ENCODE results near the gene ALX3. TPM values are rescaled to one million over a fixed set of nuclear protein-coding genes. Genes with fewer than 3 reads are reported as not detected.
A peak's percentile ranks its signal among the peaks of the same experiment; 100 is the strongest.

ALX3 gene
- total RNA-seq, 1 experiment from 2014 or later = 0.15 TPM

DNA sequence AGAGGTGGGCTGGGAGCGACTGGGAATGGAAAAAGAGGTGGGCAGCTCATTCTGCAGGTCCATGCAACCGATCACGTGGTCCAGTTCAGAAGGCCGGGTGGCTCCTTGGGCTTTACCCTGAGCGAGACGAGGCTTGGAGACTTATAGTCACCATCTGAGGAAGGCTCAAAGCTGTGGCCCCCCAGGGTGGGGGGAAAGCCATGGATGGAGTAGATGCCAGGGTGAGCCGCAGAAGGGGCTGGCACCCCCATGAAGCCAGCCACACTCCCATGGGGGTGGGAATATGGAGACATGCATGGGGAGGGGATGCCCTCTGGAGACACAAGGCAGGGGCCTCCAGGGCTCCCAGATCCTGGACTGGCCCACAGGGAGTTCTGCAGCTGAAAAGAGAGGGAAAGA is 9.8 kb downstream of the ALX3 start:
- Mint-ChIP-seq H3K4me3 (no peak overlapping the region), H3K36me3 (peaks cover 31% of the 10 kb centered on the region), H3K27me3 (ENCODE audit: low read depth) (peaks cover 17% of the 10 kb centered on the region), H3K27ac (no peak overlapping the region), H3K4me1 (no peaks in the 10 kb centered on the region), H3K9me3 (no peaks in the 10 kb centered on the region)
- ChIA-PET CTCF (interaction anchor here (0.6 to 4.4 kb wide), 40 partner anchors 9 to 435 kb away, joined by 3 to 42 read pairs (median 4); partner anchors contain the start of genes AHCYL1, ALX3, SLC6A17 and STRIP1), POLR2A (interaction anchor here (0.7 to 1.2 kb wide), 2 partner anchors 26 to 27 kb away, joined by 3 to 4 read pairs; partner anchors contain the start of gene STRIP1)
- DNase-seq (ENCODE audit: low spot score) (no peak), ATAC-seq (no peak)
- TF ChIP-seq, protein P1, sequence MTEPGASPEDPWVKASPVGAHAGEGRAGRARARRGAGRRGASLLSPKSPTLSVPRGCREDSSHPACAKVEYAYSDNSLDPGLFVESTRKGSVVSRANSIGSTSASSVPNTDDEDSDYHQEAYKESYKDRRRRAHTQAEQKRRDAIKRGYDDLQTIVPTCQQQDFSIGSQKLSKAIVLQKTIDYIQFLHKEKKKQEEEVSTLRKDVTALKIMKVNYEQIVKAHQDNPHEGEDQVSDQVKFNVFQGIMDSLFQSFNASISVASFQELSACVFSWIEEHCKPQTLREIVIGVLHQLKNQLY (CRISPR knock-in tag; IDR thresholded peaks at IDR 0.05) = no peak
- TF ChIP-seq ZNF317 (CRISPR knock-in tag; IDR thresholded peaks at IDR 0.05; ENCODE audit: borderline replicate concordance, low read depth) (no peak), IRF2 (CRISPR knock-in tag; IDR thresholded peaks at IDR 0.05; ENCODE audit: borderline replicate concordance, low read depth) (no peak), PRRX2 (CRISPR knock-in tag; IDR thresholded peaks at IDR 0.05) (no peak), ZNF121 (CRISPR knock-in tag; IDR thresholded peaks at IDR 0.05) (no peak), GRHL2 (CRISPR knock-in tag; IDR thresholded peaks at IDR 0.05; ENCODE audit: insufficient replicate concordance, severe bottlenecking) (no peak)
- TF ChIP-seq, protein P2, sequence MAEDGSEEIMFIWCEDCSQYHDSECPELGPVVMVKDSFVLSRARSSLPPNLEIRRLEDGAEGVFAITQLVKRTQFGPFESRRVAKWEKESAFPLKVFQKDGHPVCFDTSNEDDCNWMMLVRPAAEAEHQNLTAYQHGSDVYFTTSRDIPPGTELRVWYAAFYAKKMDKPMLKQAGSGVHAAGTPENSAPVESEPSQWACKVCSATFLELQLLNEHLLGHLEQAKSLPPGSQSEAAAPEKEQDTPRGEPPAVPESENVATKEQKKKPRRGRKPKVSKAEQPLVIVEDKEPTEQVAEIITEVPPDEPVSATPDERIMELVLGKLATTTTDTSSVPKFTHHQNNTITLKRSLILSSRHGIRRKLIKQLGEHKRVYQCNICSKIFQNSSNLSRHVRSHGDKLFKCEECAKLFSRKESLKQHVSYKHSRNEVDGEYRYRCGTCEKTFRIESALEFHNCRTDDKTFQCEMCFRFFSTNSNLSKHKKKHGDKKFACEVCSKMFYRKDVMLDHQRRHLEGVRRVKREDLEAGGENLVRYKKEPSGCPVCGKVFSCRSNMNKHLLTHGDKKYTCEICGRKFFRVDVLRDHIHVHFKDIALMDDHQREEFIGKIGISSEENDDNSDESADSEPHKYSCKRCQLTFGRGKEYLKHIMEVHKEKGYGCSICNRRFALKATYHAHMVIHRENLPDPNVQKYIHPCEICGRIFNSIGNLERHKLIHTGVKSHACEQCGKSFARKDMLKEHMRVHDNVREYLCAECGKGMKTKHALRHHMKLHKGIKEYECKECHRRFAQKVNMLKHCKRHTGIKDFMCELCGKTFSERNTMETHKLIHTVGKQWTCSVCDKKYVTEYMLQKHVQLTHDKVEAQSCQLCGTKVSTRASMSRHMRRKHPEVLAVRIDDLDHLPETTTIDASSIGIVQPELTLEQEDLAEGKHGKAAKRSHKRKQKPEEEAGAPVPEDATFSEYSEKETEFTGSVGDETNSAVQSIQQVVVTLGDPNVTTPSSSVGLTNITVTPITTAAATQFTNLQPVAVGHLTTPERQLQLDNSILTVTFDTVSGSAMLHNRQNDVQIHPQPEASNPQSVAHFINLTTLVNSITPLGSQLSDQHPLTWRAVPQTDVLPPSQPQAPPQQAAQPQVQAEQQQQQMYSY (CRISPR knock-in tag; IDR thresholded peaks at IDR 0.05) = no peak

DNA sequence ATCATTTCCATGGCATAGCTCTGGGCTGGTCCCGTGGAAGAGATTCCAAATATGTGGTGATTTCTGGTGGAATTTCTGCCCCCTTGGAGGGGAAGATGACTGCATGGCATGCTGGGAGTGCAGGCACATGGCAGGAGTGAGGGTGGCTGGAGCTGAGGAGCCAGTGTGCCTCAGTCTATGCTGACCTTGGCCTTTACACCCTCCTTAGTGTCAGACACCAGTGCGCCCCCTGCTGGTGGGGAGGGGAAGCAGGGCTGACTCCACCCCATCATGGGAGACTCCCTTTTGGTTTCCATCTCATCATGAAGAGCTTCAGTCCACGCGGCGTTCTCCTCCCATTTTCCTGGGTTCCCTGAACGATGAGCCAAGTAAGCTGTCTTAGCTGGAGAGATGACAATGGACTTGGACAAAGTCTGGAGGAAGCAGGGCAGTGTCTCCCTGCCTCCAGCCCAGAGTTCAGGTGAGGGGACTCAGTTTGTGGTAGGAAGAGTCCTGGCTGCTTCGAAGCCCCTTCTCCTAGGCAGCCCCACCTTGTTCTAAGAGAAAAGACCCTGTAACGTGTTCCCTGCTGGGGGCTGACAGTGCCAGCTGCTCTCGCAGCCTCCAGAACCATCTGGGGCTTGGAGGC is 10.3 kb downstream of the ALX3 start:
- peaks cover 12% of the 10 kb centered on the region for H3K27me3 Mint-ChIP-seq (ENCODE audit: low read depth)
- ATAC-seq = peak; percentile 87
- H3K9me3 Mint-ChIP-seq = no peaks in the 10 kb centered on the region
- DNase-seq (ENCODE audit: low spot score) = peak; percentile 81
- ChIA-PET POLR2A (interaction anchor here (0.7 to 1.2 kb wide), 2 partner anchors 26 to 28 kb away, joined by 3 to 4 read pairs; partner anchors contain the start of gene STRIP1), CTCF (interaction anchor here (0.6 to 4.4 kb wide), 46 partner anchors 9 to 436 kb away, joined by 3 to 42 read pairs (median 4); partner anchors contain the start of genes AHCYL1, ALX3, SLC6A17 and STRIP1)
- H3K4me1 Mint-ChIP-seq = no peaks in the 10 kb centered on the region
- peaks cover 36% of the 10 kb centered on the region for H3K36me3 Mint-ChIP-seq
- H3K4me3 Mint-ChIP-seq = no peak overlapping the region
- TF ChIP-seq GTF2I (CRISPR knock-in tag; conservative IDR thresholded peaks at IDR 0.05) = no peak
- TF ChIP-seq, protein P3, sequence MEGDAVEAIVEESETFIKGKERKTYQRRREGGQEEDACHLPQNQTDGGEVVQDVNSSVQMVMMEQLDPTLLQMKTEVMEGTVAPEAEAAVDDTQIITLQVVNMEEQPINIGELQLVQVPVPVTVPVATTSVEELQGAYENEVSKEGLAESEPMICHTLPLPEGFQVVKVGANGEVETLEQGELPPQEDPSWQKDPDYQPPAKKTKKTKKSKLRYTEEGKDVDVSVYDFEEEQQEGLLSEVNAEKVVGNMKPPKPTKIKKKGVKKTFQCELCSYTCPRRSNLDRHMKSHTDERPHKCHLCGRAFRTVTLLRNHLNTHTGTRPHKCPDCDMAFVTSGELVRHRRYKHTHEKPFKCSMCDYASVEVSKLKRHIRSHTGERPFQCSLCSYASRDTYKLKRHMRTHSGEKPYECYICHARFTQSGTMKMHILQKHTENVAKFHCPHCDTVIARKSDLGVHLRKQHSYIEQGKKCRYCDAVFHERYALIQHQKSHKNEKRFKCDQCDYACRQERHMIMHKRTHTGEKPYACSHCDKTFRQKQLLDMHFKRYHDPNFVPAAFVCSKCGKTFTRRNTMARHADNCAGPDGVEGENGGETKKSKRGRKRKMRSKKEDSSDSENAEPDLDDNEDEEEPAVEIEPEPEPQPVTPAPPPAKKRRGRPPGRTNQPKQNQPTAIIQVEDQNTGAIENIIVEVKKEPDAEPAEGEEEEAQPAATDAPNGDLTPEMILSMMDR (IDR thresholded peaks at IDR 0.05) = peak; percentile 96
- H3K27ac Mint-ChIP-seq = no peak overlapping the region

DNA sequence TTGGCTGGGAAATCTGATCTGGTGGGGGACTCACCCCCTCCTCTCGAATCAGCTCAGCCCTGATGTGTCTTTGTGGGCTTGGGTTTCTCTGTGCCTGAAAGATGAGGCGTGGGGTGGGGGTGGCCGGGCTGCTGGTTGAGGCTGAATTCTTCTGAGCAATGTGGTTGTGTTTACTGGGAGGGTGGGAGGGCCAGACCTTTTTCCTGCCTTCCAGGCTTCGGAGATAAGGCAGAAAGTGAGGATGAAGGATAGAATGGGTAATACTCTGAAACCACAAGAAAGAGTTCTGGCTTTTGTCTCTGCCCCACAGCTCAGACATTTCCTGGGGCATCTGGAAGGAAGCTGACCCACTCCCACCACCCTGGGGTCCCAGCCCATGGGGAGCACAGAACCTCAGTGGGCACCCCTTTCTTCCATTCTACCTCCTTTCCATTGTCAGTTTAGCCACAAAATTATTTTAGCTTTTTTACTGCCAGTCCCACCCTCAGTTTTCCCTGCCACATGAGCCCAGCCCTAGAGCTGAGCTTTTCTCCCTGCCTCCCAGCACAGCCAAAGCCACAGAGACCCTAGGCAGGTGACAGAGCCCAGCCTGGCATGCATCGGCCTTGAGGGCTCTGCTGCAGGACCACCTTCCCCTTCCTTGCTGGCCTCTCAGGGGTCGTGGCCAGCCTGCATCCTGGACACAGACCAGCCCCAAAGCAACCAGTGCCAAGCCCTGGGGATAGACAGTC is 11.2 kb downstream of the ALX3 start:
- no peak for DNase-seq (ENCODE audit: low spot score)
- H3K27me3 Mint-ChIP-seq (ENCODE audit: low read depth) = peaks cover 4% of the 10 kb centered on the region
- H3K9me3 Mint-ChIP-seq = no peaks in the 10 kb centered on the region
- ChIA-PET CTCF (interaction anchor here (0.6 to 4.4 kb wide), 36 partner anchors 8 to 437 kb away, joined by 3 to 42 read pairs (median 6); partner anchors contain the start of genes ALX3, SLC6A17, STRIP1 and UBL4B), POLR2A (interaction anchor here (1.2 kb wide), 1 partner anchor 25 kb away, joined by 4 read pairs; the partner anchor contains the start of gene STRIP1)
- H3K4me1 Mint-ChIP-seq = no peaks in the 10 kb centered on the region
- H3K27ac Mint-ChIP-seq = no peak overlapping the region
- no peak overlapping the region for H3K4me3 Mint-ChIP-seq
- H3K36me3 Mint-ChIP-seq = peaks cover 37% of the 10 kb centered on the region
- ATAC-seq = no peak
- TF ChIP-seq, protein P4, sequence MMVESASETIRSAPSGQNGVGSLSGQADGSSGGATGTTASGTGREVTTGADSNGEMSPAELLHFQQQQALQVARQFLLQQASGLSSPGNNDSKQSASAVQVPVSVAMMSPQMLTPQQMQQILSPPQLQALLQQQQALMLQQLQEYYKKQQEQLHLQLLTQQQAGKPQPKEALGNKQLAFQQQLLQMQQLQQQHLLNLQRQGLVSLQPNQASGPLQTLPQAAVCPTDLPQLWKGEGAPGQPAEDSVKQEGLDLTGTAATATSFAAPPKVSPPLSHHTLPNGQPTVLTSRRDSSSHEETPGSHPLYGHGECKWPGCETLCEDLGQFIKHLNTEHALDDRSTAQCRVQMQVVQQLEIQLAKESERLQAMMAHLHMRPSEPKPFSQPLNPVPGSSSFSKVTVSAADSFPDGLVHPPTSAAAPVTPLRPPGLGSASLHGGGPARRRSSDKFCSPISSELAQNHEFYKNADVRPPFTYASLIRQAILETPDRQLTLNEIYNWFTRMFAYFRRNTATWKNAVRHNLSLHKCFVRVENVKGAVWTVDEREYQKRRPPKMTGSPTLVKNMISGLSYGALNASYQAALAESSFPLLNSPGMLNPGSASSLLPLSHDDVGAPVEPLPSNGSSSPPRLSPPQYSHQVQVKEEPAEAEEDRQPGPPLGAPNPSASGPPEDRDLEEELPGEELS (CRISPR knock-in tag; IDR thresholded peaks at IDR 0.05) = no peak
- TF ChIP-seq SP1 (CRISPR knock-in tag; conservative IDR thresholded peaks at IDR 0.05) = no peak
- TF ChIP-seq, protein P5, sequence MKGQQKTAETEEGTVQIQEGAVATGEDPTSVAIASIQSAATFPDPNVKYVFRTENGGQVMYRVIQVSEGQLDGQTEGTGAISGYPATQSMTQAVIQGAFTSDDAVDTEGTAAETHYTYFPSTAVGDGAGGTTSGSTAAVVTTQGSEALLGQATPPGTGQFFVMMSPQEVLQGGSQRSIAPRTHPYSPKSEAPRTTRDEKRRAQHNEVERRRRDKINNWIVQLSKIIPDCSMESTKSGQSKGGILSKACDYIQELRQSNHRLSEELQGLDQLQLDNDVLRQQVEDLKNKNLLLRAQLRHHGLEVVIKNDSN (CRISPR knock-in tag; IDR thresholded peaks at IDR 0.05) = no peak
- TF ChIP-seq, protein P6, sequence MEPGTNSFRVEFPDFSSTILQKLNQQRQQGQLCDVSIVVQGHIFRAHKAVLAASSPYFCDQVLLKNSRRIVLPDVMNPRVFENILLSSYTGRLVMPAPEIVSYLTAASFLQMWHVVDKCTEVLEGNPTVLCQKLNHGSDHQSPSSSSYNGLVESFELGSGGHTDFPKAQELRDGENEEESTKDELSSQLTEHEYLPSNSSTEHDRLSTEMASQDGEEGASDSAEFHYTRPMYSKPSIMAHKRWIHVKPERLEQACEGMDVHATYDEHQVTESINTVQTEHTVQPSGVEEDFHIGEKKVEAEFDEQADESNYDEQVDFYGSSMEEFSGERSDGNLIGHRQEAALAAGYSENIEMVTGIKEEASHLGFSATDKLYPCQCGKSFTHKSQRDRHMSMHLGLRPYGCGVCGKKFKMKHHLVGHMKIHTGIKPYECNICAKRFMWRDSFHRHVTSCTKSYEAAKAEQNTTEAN (CRISPR knock-in tag; IDR thresholded peaks at IDR 0.05) = no peak
- TF ChIP-seq, protein P7, sequence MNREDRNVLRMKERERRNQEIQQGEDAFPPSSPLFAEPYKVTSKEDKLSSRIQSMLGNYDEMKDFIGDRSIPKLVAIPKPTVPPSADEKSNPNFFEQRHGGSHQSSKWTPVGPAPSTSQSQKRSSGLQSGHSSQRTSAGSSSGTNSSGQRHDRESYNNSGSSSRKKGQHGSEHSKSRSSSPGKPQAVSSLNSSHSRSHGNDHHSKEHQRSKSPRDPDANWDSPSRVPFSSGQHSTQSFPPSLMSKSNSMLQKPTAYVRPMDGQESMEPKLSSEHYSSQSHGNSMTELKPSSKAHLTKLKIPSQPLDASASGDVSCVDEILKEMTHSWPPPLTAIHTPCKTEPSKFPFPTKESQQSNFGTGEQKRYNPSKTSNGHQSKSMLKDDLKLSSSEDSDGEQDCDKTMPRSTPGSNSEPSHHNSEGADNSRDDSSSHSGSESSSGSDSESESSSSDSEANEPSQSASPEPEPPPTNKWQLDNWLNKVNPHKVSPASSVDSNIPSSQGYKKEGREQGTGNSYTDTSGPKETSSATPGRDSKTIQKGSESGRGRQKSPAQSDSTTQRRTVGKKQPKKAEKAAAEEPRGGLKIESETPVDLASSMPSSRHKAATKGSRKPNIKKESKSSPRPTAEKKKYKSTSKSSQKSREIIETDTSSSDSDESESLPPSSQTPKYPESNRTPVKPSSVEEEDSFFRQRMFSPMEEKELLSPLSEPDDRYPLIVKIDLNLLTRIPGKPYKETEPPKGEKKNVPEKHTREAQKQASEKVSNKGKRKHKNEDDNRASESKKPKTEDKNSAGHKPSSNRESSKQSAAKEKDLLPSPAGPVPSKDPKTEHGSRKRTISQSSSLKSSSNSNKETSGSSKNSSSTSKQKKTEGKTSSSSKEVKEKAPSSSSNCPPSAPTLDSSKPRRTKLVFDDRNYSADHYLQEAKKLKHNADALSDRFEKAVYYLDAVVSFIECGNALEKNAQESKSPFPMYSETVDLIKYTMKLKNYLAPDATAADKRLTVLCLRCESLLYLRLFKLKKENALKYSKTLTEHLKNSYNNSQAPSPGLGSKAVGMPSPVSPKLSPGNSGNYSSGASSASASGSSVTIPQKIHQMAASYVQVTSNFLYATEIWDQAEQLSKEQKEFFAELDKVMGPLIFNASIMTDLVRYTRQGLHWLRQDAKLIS (CRISPR knock-in tag; IDR thresholded peaks at IDR 0.05; ENCODE audit: borderline replicate concordance) = no peak

All from WTC11 (cell line).